ENCODE data around the gene RAD54L. TPM values are rescaled to one million over a fixed set of nuclear protein-coding genes. Genes with fewer than 3 reads are reported as not detected.
"Not testable (repeated sequence)": the region's sequence is repeated elsewhere in the genome, so short reads cannot be mapped to it uniquely, and the experiment has no call there.

The RAD54L gene
- total RNA-seq, 1 donor = 1.4 TPM

DNA sequence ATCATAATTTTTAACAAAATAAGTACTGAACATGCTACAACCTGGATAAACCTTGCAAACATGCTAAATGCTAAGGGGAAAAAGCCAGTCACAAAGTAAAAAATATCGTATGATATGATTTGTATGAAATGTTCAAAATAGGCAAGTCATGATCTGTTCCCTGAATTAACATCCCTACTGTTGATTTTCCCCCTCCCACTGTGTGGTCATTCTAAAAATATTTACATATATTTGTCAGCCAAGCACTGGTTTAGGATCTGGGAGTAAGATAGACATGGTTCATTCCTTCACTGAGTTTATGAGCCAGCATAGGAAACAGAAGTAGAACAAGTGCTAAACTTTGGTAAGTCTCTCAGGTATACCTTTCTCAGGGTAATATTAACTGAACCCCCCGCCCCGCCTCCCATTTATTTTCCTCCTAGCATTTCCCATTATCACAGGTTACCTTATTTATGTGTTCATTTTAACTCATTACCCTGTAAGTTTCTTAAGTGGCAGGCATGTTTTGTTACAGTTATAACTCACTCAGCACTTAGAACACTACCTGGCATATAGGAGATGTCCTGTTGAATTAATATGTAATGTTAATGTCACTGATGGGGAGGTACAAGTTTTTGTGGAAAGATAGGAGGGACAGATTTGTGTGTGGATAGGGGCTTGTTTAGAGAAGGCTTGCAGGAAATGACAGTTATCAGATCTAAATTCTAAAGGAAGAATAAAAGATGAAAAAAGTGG is 68.3 kb downstream of the RAD54L start:
- Histone ChIP-seq H4K20me1 (ENCODE audit: insufficient read depth, low read length) (peaks cover 3% of the 10 kb centered on the region), H3K4me1 (ENCODE audit: insufficient read depth, low read length) (peaks cover 9% of the 10 kb centered on the region), H2AFZ (ENCODE audit: low read length) (no peak overlapping the region), H3K27me3 (ENCODE audit: insufficient read depth, low read length) (no peaks in the 10 kb centered on the region), H3K9me3 (ENCODE audit: low read depth, low read length) (no peaks in the 10 kb centered on the region), H3K36me3 (ENCODE audit: insufficient read depth, low read length) (peaks cover 45% of the 10 kb centered on the region), H3K4me2 (ENCODE audit: insufficient read depth, low read length) (no peak overlapping the region), H3K79me2 (ENCODE audit: insufficient read depth, low read length) (no peaks in the 10 kb centered on the region), H3K4me3 (ENCODE audit: insufficient read depth, low read length) (no peak overlapping the region), H3K27ac (ENCODE audit: low read depth, low read length) (peak overlapping the region; percentile 58)
- TF ChIP-seq, protein P1, sequence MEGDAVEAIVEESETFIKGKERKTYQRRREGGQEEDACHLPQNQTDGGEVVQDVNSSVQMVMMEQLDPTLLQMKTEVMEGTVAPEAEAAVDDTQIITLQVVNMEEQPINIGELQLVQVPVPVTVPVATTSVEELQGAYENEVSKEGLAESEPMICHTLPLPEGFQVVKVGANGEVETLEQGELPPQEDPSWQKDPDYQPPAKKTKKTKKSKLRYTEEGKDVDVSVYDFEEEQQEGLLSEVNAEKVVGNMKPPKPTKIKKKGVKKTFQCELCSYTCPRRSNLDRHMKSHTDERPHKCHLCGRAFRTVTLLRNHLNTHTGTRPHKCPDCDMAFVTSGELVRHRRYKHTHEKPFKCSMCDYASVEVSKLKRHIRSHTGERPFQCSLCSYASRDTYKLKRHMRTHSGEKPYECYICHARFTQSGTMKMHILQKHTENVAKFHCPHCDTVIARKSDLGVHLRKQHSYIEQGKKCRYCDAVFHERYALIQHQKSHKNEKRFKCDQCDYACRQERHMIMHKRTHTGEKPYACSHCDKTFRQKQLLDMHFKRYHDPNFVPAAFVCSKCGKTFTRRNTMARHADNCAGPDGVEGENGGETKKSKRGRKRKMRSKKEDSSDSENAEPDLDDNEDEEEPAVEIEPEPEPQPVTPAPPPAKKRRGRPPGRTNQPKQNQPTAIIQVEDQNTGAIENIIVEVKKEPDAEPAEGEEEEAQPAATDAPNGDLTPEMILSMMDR (IDR thresholded peaks at IDR 0.05; ENCODE audit: extremely low read depth, low read depth, low read length) = no peak
- DNase-seq (ENCODE audit: insufficient read length, low spot score, missing footprints) = peak; percentile 93

DNA sequence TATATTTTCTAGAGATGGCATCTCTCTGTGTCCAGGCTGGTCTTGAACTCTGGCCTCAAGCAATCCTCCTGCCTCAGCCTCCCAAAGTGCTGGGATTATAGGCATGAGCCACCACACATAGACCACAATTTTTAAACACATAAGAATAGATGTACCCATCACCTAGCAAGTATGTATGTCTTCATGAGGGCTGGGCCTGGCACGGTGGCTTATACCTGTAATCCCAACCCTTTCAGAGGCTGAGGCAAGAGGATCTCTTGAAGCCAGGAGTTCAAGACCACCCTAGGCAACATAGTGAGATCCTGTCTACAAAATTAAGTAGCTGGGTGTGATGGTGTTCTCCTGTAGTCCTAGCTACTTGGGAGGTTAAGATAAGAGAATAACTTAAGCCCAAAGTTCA is 69.8 kb downstream of the RAD54L start:
- H3K79me2 ChIP-seq (ENCODE audit: insufficient read depth, low read length) = no peaks in the 10 kb centered on the region
- no peak for DNase-seq (ENCODE audit: insufficient read length, low spot score, missing footprints)
- H2AFZ ChIP-seq (ENCODE audit: low read length) = no peak overlapping the region
- H3K27me3 ChIP-seq (ENCODE audit: insufficient read depth, low read length) = no peaks in the 10 kb centered on the region
- H4K20me1 ChIP-seq (ENCODE audit: insufficient read depth, low read length) = peaks cover 3% of the 10 kb centered on the region
- H3K4me1 ChIP-seq (ENCODE audit: insufficient read depth, low read length) = peaks cover 9% of the 10 kb centered on the region
- H3K27ac ChIP-seq (ENCODE audit: low read depth, low read length) = no peak overlapping the region
- H3K36me3 ChIP-seq (ENCODE audit: insufficient read depth, low read length) = peaks cover 37% of the 10 kb centered on the region
- no peak overlapping the region for H3K4me3 ChIP-seq (ENCODE audit: insufficient read depth, low read length)
- H3K9me3 ChIP-seq (ENCODE audit: low read depth, low read length) = no peaks in the 10 kb centered on the region
- TF ChIP-seq, protein P1 (IDR thresholded peaks at IDR 0.05; ENCODE audit: extremely low read depth, low read depth, low read length) = no peak
- no peak overlapping the region for H3K4me2 ChIP-seq (ENCODE audit: insufficient read depth, low read length)

DNA sequence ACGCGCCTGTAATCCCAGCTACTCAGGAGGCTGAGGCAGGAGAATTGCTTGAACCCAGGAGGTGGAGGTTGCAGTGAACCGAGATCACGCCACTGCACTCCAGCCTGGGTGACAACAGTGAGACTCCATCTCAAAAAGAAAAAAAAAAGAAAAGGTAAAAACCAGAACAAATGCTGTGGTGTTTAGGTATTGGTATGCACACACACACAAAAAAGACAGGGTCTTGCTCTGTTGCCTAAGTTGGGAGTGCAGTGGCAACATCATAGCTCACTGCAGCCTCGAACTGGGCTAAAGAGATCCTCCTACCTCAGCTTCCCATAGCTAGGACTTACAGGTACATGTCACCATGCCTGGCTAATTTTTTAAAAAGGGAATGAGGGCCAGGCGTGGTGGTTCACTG is 71.7 kb downstream of the RAD54L start:
- not testable (repeated sequence) for H3K9me3 ChIP-seq (ENCODE audit: low read depth, low read length); H3K4me2 ChIP-seq (ENCODE audit: insufficient read depth, low read length); H3K4me3 ChIP-seq (ENCODE audit: insufficient read depth, low read length); H3K4me1 ChIP-seq (ENCODE audit: insufficient read depth, low read length); H3K27me3 ChIP-seq (ENCODE audit: insufficient read depth, low read length); DNase-seq (ENCODE audit: insufficient read length, low spot score, missing footprints); H2AFZ ChIP-seq (ENCODE audit: low read length); H4K20me1 ChIP-seq (ENCODE audit: insufficient read depth, low read length); H3K79me2 ChIP-seq (ENCODE audit: insufficient read depth, low read length); H3K27ac ChIP-seq (ENCODE audit: low read depth, low read length)
- H3K36me3 ChIP-seq (ENCODE audit: insufficient read depth, low read length) = peaks cover 19% of the 10 kb centered on the region

DNA sequence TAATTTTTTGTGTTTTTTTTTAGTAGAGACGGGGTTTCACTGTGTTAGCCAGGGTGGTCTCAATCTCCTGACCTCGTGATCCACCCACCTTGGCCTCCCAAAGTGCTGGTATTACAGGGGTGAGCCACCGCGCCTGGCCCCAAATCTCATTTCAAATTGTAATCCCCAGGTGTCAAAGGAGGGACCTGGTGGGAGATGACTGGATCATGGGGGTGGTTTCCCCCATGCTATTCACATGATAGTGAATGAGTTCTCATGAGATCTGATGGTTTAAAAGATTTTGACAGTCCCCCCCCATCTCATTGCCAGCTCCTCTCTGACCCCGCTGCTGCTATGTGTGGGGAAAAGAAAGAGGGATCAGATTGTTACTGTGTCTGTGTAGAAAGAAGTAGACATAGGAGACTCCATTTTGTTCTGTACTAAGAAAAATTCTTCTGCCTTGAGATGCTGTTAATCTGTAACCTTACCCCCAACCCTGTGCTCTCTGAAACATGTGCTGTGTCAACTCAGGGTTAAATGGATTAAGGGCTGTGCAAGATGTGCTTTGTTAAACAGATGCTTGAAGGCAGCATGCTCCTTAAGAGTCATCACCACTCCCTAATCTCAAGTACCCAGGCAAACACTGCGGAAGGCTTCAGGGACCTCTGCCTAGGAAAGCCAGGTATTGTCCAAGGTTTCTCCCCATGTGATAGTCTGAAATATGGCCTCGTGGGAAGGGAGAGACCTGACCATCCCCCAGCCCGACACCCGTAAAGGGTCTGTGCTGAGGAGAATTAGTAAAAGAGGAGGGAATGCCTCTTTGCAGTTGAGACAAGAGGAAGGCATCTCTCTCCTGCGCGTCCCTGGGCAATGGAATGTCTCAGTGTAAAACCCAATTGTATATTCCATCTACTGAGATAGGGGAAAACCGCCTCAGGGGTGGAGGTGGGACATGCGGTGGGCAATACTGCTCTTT is 72.7 kb downstream of the RAD54L start:
- H3K4me2 ChIP-seq (ENCODE audit: insufficient read depth, low read length); H3K4me1 ChIP-seq (ENCODE audit: insufficient read depth, low read length); H2AFZ ChIP-seq (ENCODE audit: low read length); H3K27ac ChIP-seq (ENCODE audit: low read depth, low read length); DNase-seq (ENCODE audit: insufficient read length, low spot score, missing footprints); H3K9me3 ChIP-seq (ENCODE audit: low read depth, low read length); H3K4me3 ChIP-seq (ENCODE audit: insufficient read depth, low read length); H3K79me2 ChIP-seq (ENCODE audit: insufficient read depth, low read length); H3K27me3 ChIP-seq (ENCODE audit: insufficient read depth, low read length); H4K20me1 ChIP-seq (ENCODE audit: insufficient read depth, low read length): not testable (repeated sequence)
- peaks cover 17% of the 10 kb centered on the region for H3K36me3 ChIP-seq (ENCODE audit: insufficient read depth, low read length)

DNA sequence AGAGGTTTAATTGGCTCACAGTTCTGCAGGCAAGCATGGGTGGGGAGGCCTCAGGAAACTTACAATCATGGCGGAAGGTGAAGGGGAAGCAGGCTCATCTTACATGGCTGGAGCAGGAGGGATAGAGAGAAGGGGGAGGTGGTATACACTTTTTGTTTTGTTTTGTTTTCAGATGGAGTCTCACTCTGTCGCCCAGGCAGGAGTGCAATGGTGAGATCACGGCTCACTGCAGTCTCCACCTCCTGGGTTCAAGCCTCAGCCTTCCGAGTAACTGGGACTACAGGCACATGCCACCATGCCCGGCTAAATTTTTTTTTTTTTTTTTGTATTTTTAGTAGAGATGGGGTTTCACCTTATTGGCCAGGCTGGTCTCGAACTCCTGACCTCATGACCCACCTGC is 74.6 kb downstream of the RAD54L start:
- not testable (repeated sequence) for H4K20me1 ChIP-seq (ENCODE audit: insufficient read depth, low read length); H3K36me3 ChIP-seq (ENCODE audit: insufficient read depth, low read length); H3K27me3 ChIP-seq (ENCODE audit: insufficient read depth, low read length); H3K4me2 ChIP-seq (ENCODE audit: insufficient read depth, low read length); H3K9me3 ChIP-seq (ENCODE audit: low read depth, low read length); H3K4me1 ChIP-seq (ENCODE audit: insufficient read depth, low read length); H3K4me3 ChIP-seq (ENCODE audit: insufficient read depth, low read length); H2AFZ ChIP-seq (ENCODE audit: low read length); H3K79me2 ChIP-seq (ENCODE audit: insufficient read depth, low read length); H3K27ac ChIP-seq (ENCODE audit: low read depth, low read length); DNase-seq (ENCODE audit: insufficient read length, low spot score, missing footprints)

DNA sequence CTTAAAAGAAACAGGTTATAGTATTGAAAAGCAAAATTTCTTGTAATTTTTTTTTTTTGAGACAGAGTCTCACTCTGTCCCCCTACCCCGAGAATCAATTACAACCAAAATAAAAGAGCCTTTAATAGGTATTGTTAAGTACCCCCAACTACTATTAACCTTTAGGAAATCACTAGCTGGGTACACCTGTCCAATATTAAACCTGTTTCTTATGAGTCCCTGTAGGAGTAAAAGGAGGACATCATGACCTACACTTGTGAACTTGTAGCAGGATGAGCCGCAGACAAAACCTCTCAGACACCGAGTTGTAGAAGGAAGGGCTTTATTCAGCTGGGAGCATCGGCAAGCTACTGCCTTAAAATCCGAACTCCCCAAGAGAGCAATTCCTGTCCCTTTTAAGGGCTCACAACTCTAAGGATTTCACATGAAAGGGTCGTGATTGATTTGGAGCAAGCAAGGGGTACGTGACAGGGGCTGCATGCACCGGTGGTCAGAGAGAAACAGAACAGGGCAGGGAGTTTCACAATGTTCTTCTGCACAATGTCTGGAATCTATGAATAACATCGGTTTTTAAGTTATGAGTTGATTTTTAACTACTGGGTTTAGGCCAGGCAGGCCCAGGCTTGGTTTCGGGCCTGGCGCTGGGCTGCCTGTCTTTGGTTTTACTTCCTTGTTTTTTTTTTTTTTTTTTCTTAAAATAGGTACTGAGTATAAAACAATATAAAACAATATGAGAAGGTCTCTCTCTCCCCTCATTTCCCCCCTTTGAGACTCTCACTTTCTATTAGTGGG is 77.9 kb downstream of the RAD54L start:
- not testable (repeated sequence) for H4K20me1 ChIP-seq (ENCODE audit: insufficient read depth, low read length); H2AFZ ChIP-seq (ENCODE audit: low read length); H3K27ac ChIP-seq (ENCODE audit: low read depth, low read length); H3K9me3 ChIP-seq (ENCODE audit: low read depth, low read length); H3K79me2 ChIP-seq (ENCODE audit: insufficient read depth, low read length); H3K4me1 ChIP-seq (ENCODE audit: insufficient read depth, low read length); H3K36me3 ChIP-seq (ENCODE audit: insufficient read depth, low read length); H3K27me3 ChIP-seq (ENCODE audit: insufficient read depth, low read length); H3K4me2 ChIP-seq (ENCODE audit: insufficient read depth, low read length); DNase-seq (ENCODE audit: insufficient read length, low spot score, missing footprints); H3K4me3 ChIP-seq (ENCODE audit: insufficient read depth, low read length)
